GM10266 (cell line): ENCODE data around the gene SOX6.

Source experiments
- DNase-seq: peaks from one replicate; pipeline ENCODE4 v3.0.0; 2012; ENCODE audit errors: extremely low spot score
- CTCF ChIP-seq: IDR thresholded peaks from 2 replicates; pipeline ENCODE4 v1.5.1; 2012; ENCODE audit warnings: mild to moderate bottlenecking, low read depth; ENCODE audit not compliant: control insufficient read depth, insufficient read depth; ENCODE audit errors: missing control alignments

SOX6 gene

GRCh38 chr11:15971215-15971546 lies 385.2 kb downstream of the SOX6 start:
- no peak for DNase-seq
- TF ChIP-seq CTCF: no peak

- DNase-seq: no peak
- no peak for TF ChIP-seq CTCF
These were observed 385.7 kb downstream of the SOX6 start for GRCh38 chr11:15970506-15971214.

GRCh38 chr11:15969701-15970329 lies 386.5 kb downstream of the SOX6 start:
- no peak for DNase-seq
- no peak for TF ChIP-seq CTCF

- DNase-seq: no peak
- no peak for TF ChIP-seq CTCF
These were observed 387.1 kb downstream of the SOX6 start for GRCh38 chr11:15969281-15969680.

GRCh38 chr11:15968461-15969130 lies 387.8 kb downstream of the SOX6 start:
- DNase-seq: no peak
- TF ChIP-seq CTCF: no peak

- TF ChIP-seq CTCF: no peak
- no peak for DNase-seq
These were observed 388.4 kb downstream of the SOX6 start for GRCh38 chr11:15967966-15968365.

GRCh38 chr11:15967166-15967565 lies 389.2 kb downstream of the SOX6 start:
- no peak for TF ChIP-seq CTCF
- no peak for DNase-seq
